ENCODE measurements around the gene ANKRD17. TPM values are rescaled to one million over a fixed set of nuclear protein-coding genes. Genes with fewer than 3 reads are reported as not detected.
"Not testable (repeated sequence)": the region's sequence is repeated elsewhere in the genome, so short reads cannot be mapped to it uniquely, and the experiment has no call there.

The ANKRD17 gene
- total RNA-seq, 1 experiment from 2014 or later, result 51.2 TPM

- Histone ChIP-seq H3F3A (ENCODE audit: low read length, unreplicated experiment) (no peaks in the 10 kb centered on the region), H3K36me3 (ENCODE audit: low read depth, low read length) (peaks cover 30% of the 10 kb centered on the region), H3K9me3 (ENCODE audit: low read length) (no peaks in the 10 kb centered on the region), H3K9me2 (replicated peaks; ENCODE audit: low read length) (no peaks in the 10 kb centered on the region), H3K4me2 (ENCODE audit: low read length) (no peak overlapping the region), H2AFZ (ENCODE audit: low read length) (no peak overlapping the region), H3K4me1 (ENCODE audit: insufficient read depth, low read length) (no peaks in the 10 kb centered on the region), H4K20me1 (ENCODE audit: low read length) (no peaks in the 10 kb centered on the region), H3K9ac (ENCODE audit: low read length) (no peak overlapping the region), H3K27me3 (ENCODE audit: low read length) (no peaks in the 10 kb centered on the region), H3K4me3 (ENCODE audit: low read length) (no peak overlapping the region), H3K27ac (ENCODE audit: low read length) (no peak overlapping the region), H3K79me2 (ENCODE audit: low read length) (peaks cover 89% of the 10 kb centered on the region)
- no peak for DNase-seq
- ChIA-PET CTCF (no interaction called here), POLR2A (ENCODE audit: unreplicated experiment) (interaction anchor here (0.6 kb wide), 1 partner anchor 473 kb away, joined by 3 read pairs; no protein-coding TSS in a partner anchor)
- ATAC-seq, result no peak
- intact Hi-C loops (cut with micrococcal nuclease), result no loop called here
- no peak for TF ChIP-seq CTCF (conservative IDR thresholded peaks at IDR 0.05; ENCODE audit: low read depth, low read length)
- no peak for TF ChIP-seq EZH2 (IDR thresholded peaks at IDR 0.05; ENCODE audit: low read length, unreplicated experiment)
- TF ChIP-seq EZH2phosphoT487 (IDR thresholded peaks at IDR 0.05; ENCODE audit: borderline replicate concordance, low read length), result no peak
- BruUV-seq (replicated peaks), result no TSS peak
Measured at GRCh38 chr4:73230865-73231517, 27.6 kb downstream of the ANKRD17 start.

- BruUV-seq (replicated peaks); CTCF ChIA-PET; H2AFZ ChIP-seq (ENCODE audit: low read length); intact Hi-C loops (cut with micrococcal nuclease); H3F3A ChIP-seq (ENCODE audit: low read length, unreplicated experiment); H3K4me2 ChIP-seq (ENCODE audit: low read length); DNase-seq; H3K4me3 ChIP-seq (ENCODE audit: low read length); H3K4me1 ChIP-seq (ENCODE audit: insufficient read depth, low read length); H3K9ac ChIP-seq (ENCODE audit: low read length); H3K9me2 ChIP-seq (replicated peaks; ENCODE audit: low read length); ATAC-seq; H3K27me3 ChIP-seq (ENCODE audit: low read length); H4K20me1 ChIP-seq (ENCODE audit: low read length); H3K9me3 ChIP-seq (ENCODE audit: low read length); POLR2A ChIA-PET (ENCODE audit: unreplicated experiment); H3K27ac ChIP-seq (ENCODE audit: low read length): not testable (repeated sequence)
- Histone ChIP-seq H3K36me3 (ENCODE audit: low read depth, low read length) (peaks cover 19% of the 10 kb centered on the region), H3K79me2 (ENCODE audit: low read length) (peaks cover 84% of the 10 kb centered on the region)
Measured at GRCh38 chr4:73228800-73229199, 29.8 kb downstream of the ANKRD17 start.

- H3K9ac ChIP-seq (ENCODE audit: low read length), result no peak overlapping the region
- no peak overlapping the region for H2AFZ ChIP-seq (ENCODE audit: low read length)
- peaks cover 77% of the 10 kb centered on the region for H3K79me2 ChIP-seq (ENCODE audit: low read length)
- no peaks in the 10 kb centered on the region for H3K9me2 ChIP-seq (replicated peaks; ENCODE audit: low read length)
- no TSS peak for BruUV-seq (replicated peaks)
- H3K36me3 ChIP-seq (ENCODE audit: low read depth, low read length), result peaks cover 4% of the 10 kb centered on the region; the same call in 1 of the 2 replicates
- TF ChIP-seq EZH2 (IDR thresholded peaks at IDR 0.05; ENCODE audit: low read length, unreplicated experiment) (no peak), CTCF (conservative IDR thresholded peaks at IDR 0.05; ENCODE audit: low read depth, low read length) (no peak), EZH2phosphoT487 (IDR thresholded peaks at IDR 0.05; ENCODE audit: borderline replicate concordance, low read length) (no peak)
- H3F3A ChIP-seq (ENCODE audit: low read length, unreplicated experiment), result no peaks in the 10 kb centered on the region
- H3K27me3 ChIP-seq (ENCODE audit: low read length), result no peaks in the 10 kb centered on the region
- H3K9me3 ChIP-seq (ENCODE audit: low read length), result no peaks in the 10 kb centered on the region
- DNase-seq (no peak), ATAC-seq (no peak)
- 0 out of 2 replicates have a peak, but pooled peaks cover 9% of the 10 kb centered on the region for H4K20me1 ChIP-seq (ENCODE audit: low read length)
- intact Hi-C loops (cut with micrococcal nuclease), result no loop called here
- no peak overlapping the region for H3K4me2 ChIP-seq (ENCODE audit: low read length)
- H3K4me1 ChIP-seq (ENCODE audit: insufficient read depth, low read length), result peaks cover 19% of the 10 kb centered on the region
- CTCF ChIA-PET, result no interaction called here
- POLR2A ChIA-PET (ENCODE audit: unreplicated experiment), result no interaction called here
- no peak overlapping the region for H3K27ac ChIP-seq (ENCODE audit: low read length)
- no peak overlapping the region for H3K4me3 ChIP-seq (ENCODE audit: low read length)
Measured at GRCh38 chr4:73224886-73225285, 33.7 kb downstream of the ANKRD17 start.
